GM12878 (cell line): ENCODE results near the gene CCDC88A. TPM values are rescaled to one million over a fixed set of nuclear protein-coding genes. Genes with fewer than 3 reads are reported as not detected.

ENCODE experiments used
- EGR1 ChIP-seq, 2 experiments: IDR thresholded peaks; 1 replicate in 1 of 2; 2 replicates in 1 of 2; pipeline ENCODE4 v1.6.1; 2011 to 2012; ENCODE audit warnings: low read depth in 2 of 2, low read length in 2 of 2, borderline replicate concordance in 1 of 2, mild to moderate bottlenecking in 1 of 2, moderate library complexity in 1 of 2
- IKZF1 ChIP-seq: fragments of 450-650 bp; conservative IDR thresholded peaks from 2 replicates; pipeline ENCODE4 v1.6.1; 2017; ENCODE audit warnings: antibody characterized with exemption, mild to moderate bottlenecking
- JUNB ChIP-seq: IDR thresholded peaks from 2 replicates; pipeline ENCODE4 v1.6.1; 2016; ENCODE audit warnings: antibody characterized with exemption, mild to moderate bottlenecking
- MEF2B ChIP-seq: fragments of 450-650 bp; IDR thresholded peaks from 2 replicates; pipeline ENCODE4 v1.6.1; 2018; ENCODE audit warnings: mild to moderate bottlenecking, moderate library complexity; ENCODE audit not compliant: partially characterized antibody, poor library complexity, severe bottlenecking
- MLLT1 ChIP-seq: fragments of 450-650 bp; IDR thresholded peaks from 2 replicates; pipeline ENCODE4 v1.6.1; 2016; ENCODE audit warnings: mild to moderate bottlenecking
- PRDM15 ChIP-seq: fragments of 450-650 bp; formaldehyde crosslinking; IDR thresholded peaks from 2 replicates; pipeline ENCODE4 v1.4.0; 2020; ENCODE audit warnings: mild to moderate bottlenecking, moderate library complexity
- SP1 ChIP-seq: IDR thresholded peaks from one replicate; pipeline ENCODE4 v1.6.1; 2011; ENCODE audit warnings: low read depth, low read length
- STAT3 ChIP-seq: IDR thresholded peaks from 2 replicates; pipeline ENCODE4 v1.6.1; 2011; ENCODE audit warnings: low read depth, low read length, improper control_type of control experiment
- polyA plus RNA-seq, 11 experiments: library from polyadenylated mRNA; depleted of rRNA in 4 of 11; unstranded in 6 of 11; stranded (reverse) in 5 of 11; fragments of >200 nt; fragmentation: Nextera tagmentation in 4 of 11; fragmentation: Illumina TruSeq in 1 of 11; extraction: Ambion mirVana in 4 of 11; extraction: Trizol in 1 of 11; gene quantifications; 1 replicate in 1 of 11; 2 replicates in 10 of 11; pipeline versions ENCODE4 v1.2.1 to v1.2.3, GENCODE V29; 2011 to 2016; ENCODE audit warnings: inconsistent platforms in 2 of 11, missing spikeins in 2 of 11, low read depth in 1 of 11
- total RNA-seq, 4 experiments: library from RNA; depleted of rRNA in 3 of 4; stranded (reverse); fragments of >200 nt in 3 of 4; fragmentation: Illumina TruSeq in 1 of 4; extraction: Trizol in 1 of 4; gene quantifications; 2 replicates each; pipeline versions ENCODE4 v1.2.1 to v1.2.3, GENCODE V29; 2013 to 2021

Gene CCDC88A
- total and polyA plus RNA-seq, 10 of the 15 experiments (the other 5 are each of a cell fraction or from before 2014, with no cell fraction given), result 1.8 to 71.6 (median 45.9) TPM

- TF ChIP-seq STAT3, result no peak
- no peak for TF ChIP-seq IKZF1
- no peak for TF ChIP-seq EGR1 (IDR thresholded peaks at IDR 0.05; ENCODE audit: borderline replicate concordance in 1 of 2, low read depth in 2 of 2, low read length in 2 of 2)
- no peak for TF ChIP-seq JUNB
- no peak for TF ChIP-seq MLLT1
- TF ChIP-seq PRDM15 (CRISPR knock-in tag), result no peak
- no peak for TF ChIP-seq SP1
- no peak for TF ChIP-seq MEF2B
- TF ChIP-seq, all 136 proteins: peak for 0
Measured at GRCh38 chr2:55421326-55421725, 1.7 kb upstream of the CCDC88A start (continued).
